HCT116 (cell line): ENCODE data around the gene RNF146. TPM values are rescaled to one million over a fixed set of nuclear protein-coding genes. Genes with fewer than 3 reads are reported as not detected.

Experiments
- ATAC-seq: fragments of 200-7000 bp; cut with Tn5 transposase; 2 replicates; pipeline ENCODE4 v1.9.1; 2020; ENCODE audit warnings: mild to moderate bottlenecking, moderate library complexity
- BruUV-seq: library from RNA; stranded (reverse); fragments of 400-500 nt; replicated peaks from 2 replicates; lab custom pipeline; 2021; lab: Mats Ljungman, UMichigan
- CTCF ChIA-PET: fragments of 300-600 bp; sonication (Branson Sonifier 250); formaldehyde crosslinking; loops from one replicate; lab custom pipeline; 2021; ENCODE audit warnings: antibody characterized with exemption; lab: Charles Lee
- POLR2A ChIA-PET: fragments of 300-600, 350-600 bp; sonication (Branson Sonifier 250); formaldehyde crosslinking; loops from one replicate; lab custom pipeline; 2021; ENCODE audit warnings: antibody characterized with exemption; lab: Charles Lee
- RAD21 ChIA-PET, 2 experiments: fragments of 300-600 bp; sonication (Branson Sonifier 250); formaldehyde crosslinking; loops; one replicate each; lab custom pipeline; 2023; ENCODE audit warnings: low total read pairs in 2 of 2; ENCODE audit not compliant: uncharacterized antibody in 2 of 2, unreplicated experiment in 2 of 2, low non-redundant PET in 1 of 2; lab: Charles Lee
- DNase-seq: peaks from one replicate; pipeline ENCODE4 v3.0.0-alpha.2; 2010; ENCODE audit warnings: low read depth, low spot score
- H2AFZ ChIP-seq: fragments of 200-600 bp; shearing (Covaris generic), sonication (generic); 2 replicates; pipeline ENCODE4 v1.6.1; 2017; ENCODE audit warnings: low read depth, mixed run types, mixed read lengths, antibody characterized with exemption, low read length; ENCODE audit not compliant: poor library complexity, severe bottlenecking
- H3K27ac ChIP-seq: 2 replicates; pipeline ENCODE4 v1.5.1; 2012; ENCODE audit warnings: low read depth, low read length
- H3K27me3 ChIP-seq: fragments of 200-600 bp; sonication (generic); 2 replicates; pipeline ENCODE4 v1.6.1; 2016; ENCODE audit warnings: mixed run types, low read length, mixed read lengths; ENCODE audit not compliant: insufficient read depth
- H3K36me3 ChIP-seq, 2 experiments: fragments of 200-500 bp in 1 of 2; fragments of 200-600 bp in 1 of 2; sonication (Bioruptor generic) in 1 of 2; sonication (generic) in 1 of 2; 2 replicates each; pipeline versions ENCODE4 v1.5.1 to v1.6.1; 2014 to 2016; ENCODE audit warnings: low read length in 2 of 2, inconsistent platforms in 1 of 2, mixed read lengths in 1 of 2, mixed run types in 1 of 2; ENCODE audit not compliant: insufficient read depth in 2 of 2, control insufficient read depth in 1 of 2
- H3K4me1 ChIP-seq, 2 experiments: fragments of 200-600 bp in 1 of 2; sonication (generic) in 1 of 2; 2 replicates each; pipeline versions ENCODE4 v1.5.1 to v1.6.1; 2012 to 2017; ENCODE audit warnings: low read length in 2 of 2, inconsistent platforms in 1 of 2, mild to moderate bottlenecking in 1 of 2, mixed read lengths in 1 of 2, mixed run types in 1 of 2, moderate library complexity in 1 of 2; ENCODE audit not compliant: insufficient read depth in 2 of 2, control insufficient read depth in 1 of 2
- H3K4me2 ChIP-seq: fragments of 200-600 bp; sonication (generic); 2 replicates; pipeline ENCODE4 v1.6.1; 2017; ENCODE audit warnings: mixed run types, low read length, mixed read lengths
- H3K4me3 ChIP-seq, 2 experiments: fragments of 200-600 bp in 1 of 2; sonication (generic) in 1 of 2; replicated peaks in 1 of 2; 2 replicates each; pipeline ENCODE4 v1.5.1; 2011 to 2016; ENCODE audit warnings: low read length in 2 of 2, control low read depth in 1 of 2, low read depth in 1 of 2, mild to moderate bottlenecking in 1 of 2, mixed read lengths in 1 of 2, mixed run types in 1 of 2
- H3K79me2 ChIP-seq: fragments of 200-600 bp; sonication (generic); 2 replicates; pipeline ENCODE4 v1.6.1; 2017; ENCODE audit warnings: mild to moderate bottlenecking, mixed run types, low read length, moderate library complexity, mixed read lengths; ENCODE audit not compliant: insufficient read depth
- H3K9ac ChIP-seq: fragments of 200-600 bp; sonication (generic); 2 replicates; pipeline ENCODE4 v1.6.1; 2016; ENCODE audit warnings: low read length, mixed read lengths
- H3K9me2 ChIP-seq: fragments of 200-600 bp; sonication (generic), shearing (Covaris generic); 2 replicates; pipeline ENCODE4 v1.6.1; 2017; ENCODE audit warnings: mixed run types, mild to moderate bottlenecking, moderate library complexity; ENCODE audit not compliant: insufficient read depth
- H3K9me3 ChIP-seq, 2 experiments: fragments of 200-500 bp in 1 of 2; fragments of 200-600 bp in 1 of 2; sonication (Bioruptor generic) in 1 of 2; sonication (generic) in 1 of 2; 2 replicates each; pipeline ENCODE4 v1.6.1; 2014 to 2017; ENCODE audit warnings: low read length in 2 of 2, mixed read lengths in 2 of 2, inconsistent platforms in 1 of 2, low read depth in 1 of 2, mild to moderate bottlenecking in 1 of 2, mixed run types in 1 of 2, moderate library complexity in 1 of 2; ENCODE audit not compliant: control insufficient read depth in 1 of 2, insufficient read depth in 1 of 2
- H4K20me1 ChIP-seq: fragments of 200-600 bp; sonication (generic), shearing (Covaris generic); 2 replicates; pipeline ENCODE4 v1.6.1; 2017; ENCODE audit warnings: mixed run types, mild to moderate bottlenecking, moderate library complexity; ENCODE audit not compliant: insufficient read depth
- ATF3 ChIP-seq: IDR thresholded peaks from 2 replicates; pipeline ENCODE4 v1.6.1; 2012
- CBX3 ChIP-seq: IDR thresholded peaks from 2 replicates; pipeline ENCODE4 v1.6.1; 2012; ENCODE audit warnings: low read depth
- CEBPB ChIP-seq: IDR thresholded peaks from 2 replicates; pipeline ENCODE4 v1.6.1; 2012; ENCODE audit warnings: low read depth
- EGR1 ChIP-seq: IDR thresholded peaks from 2 replicates; pipeline ENCODE4 v1.6.1; 2012; ENCODE audit warnings: low read depth
- ELF1 ChIP-seq: IDR thresholded peaks from 2 replicates; pipeline ENCODE4 v1.6.1; 2012; ENCODE audit warnings: low read depth, borderline replicate concordance
- EZH2 ChIP-seq: fragments of 200-600 bp; sonication (generic); IDR thresholded peaks from 2 replicates; pipeline ENCODE4 v1.6.1; 2017; ENCODE audit warnings: antibody characterized with exemption, mixed run types
- EZH2phosphoT487 ChIP-seq: fragments of 200-600 bp; IDR thresholded peaks from 2 replicates; pipeline ENCODE4 v1.6.1; 2018; ENCODE audit warnings: antibody characterized with exemption, borderline replicate concordance
- FOSL1 ChIP-seq: IDR thresholded peaks from 2 replicates; pipeline ENCODE4 v1.6.1; 2012; ENCODE audit warnings: low read depth
- MAX ChIP-seq: IDR thresholded peaks from 2 replicates; pipeline ENCODE4 v1.6.1; 2012
- POLR2A ChIP-seq: IDR thresholded peaks from 2 replicates; pipeline ENCODE4 v1.7.0; 2011; ENCODE audit warnings: borderline replicate concordance; ENCODE audit not compliant: insufficient read depth, insufficient read length; ENCODE audit errors: extremely low read depth
- POLR2AphosphoS5 ChIP-seq: IDR thresholded peaks from 2 replicates; pipeline ENCODE4 v1.6.1; 2011; ENCODE audit warnings: mild to moderate bottlenecking, low read depth, low read length, moderate library complexity
- RAD21 ChIP-seq: IDR thresholded peaks from 2 replicates; pipeline ENCODE4 v1.6.1; 2012; ENCODE audit warnings: low read depth, mild to moderate bottlenecking
- REST ChIP-seq: IDR thresholded peaks from 2 replicates; pipeline ENCODE4 v1.6.1; 2012; ENCODE audit warnings: low read depth
- SP1 ChIP-seq: IDR thresholded peaks from 2 replicates; pipeline ENCODE4 v1.6.1; 2012; ENCODE audit warnings: low read depth
- SRF ChIP-seq: IDR thresholded peaks from 2 replicates; pipeline ENCODE4 v1.6.1; 2012; ENCODE audit warnings: low read depth
- TCF7L2 ChIP-seq: IDR thresholded peaks from 2 replicates; pipeline ENCODE4 v1.7.0; 2011; ENCODE audit warnings: borderline replicate concordance, inconsistent platforms; ENCODE audit not compliant: insufficient read depth, insufficient read length; ENCODE audit errors: extremely low read depth
- ZFX ChIP-seq: fragments of 450-650 bp; IDR thresholded peaks from 2 replicates; pipeline ENCODE4 v1.6.1; 2017
- ZNF274 ChIP-seq: fragments of 200-500 bp; sonication (Bioruptor generic); IDR thresholded peaks from 2 replicates; pipeline ENCODE4 v1.6.1; 2014; ENCODE audit warnings: mild to moderate bottlenecking, low read depth, low read length, inconsistent platforms
- intact Hi-C: fragments of 100-400 bp; cut with micrococcal nuclease; formaldehyde crosslinking; loops from 2 replicates; pipeline ENCODE4 v1.10.0; 2022
- total RNA-seq: library from RNA; stranded (reverse); gene quantifications from one replicate; pipeline ENCODE4 v1.2.1, GENCODE V29; 2021; ENCODE audit not compliant: unreplicated experiment

The RNF146 gene
- total RNA-seq, 1 experiment from 2014 or later: 17.6 TPM

GRCh38 chr6:127291495-127291894, 24.8 kb downstream of the RNF146 start:
- peaks cover 0 to 11% of the 10 kb centered on the region in 2 experiments for H3K36me3 ChIP-seq

GRCh38 chr6:127297502-127298070, 30.9 kb downstream of the RNF146 start:
- ChIA-PET RAD21 (no interaction called here), CTCF (no interaction called here), POLR2A (no interaction called here)
- Histone ChIP-seq H3K79me2 (peaks cover 23% of the 10 kb centered on the region), H3K4me1 (no peaks in the 10 kb centered on the region), H3K4me3 (no peak overlapping the region), H3K27ac (no peak overlapping the region), H3K36me3 (no peaks in the 10 kb centered on the region; a peak in 1 of 4 replicates), H3K9me2 (no peaks in the 10 kb centered on the region), H3K9me3 (no peaks in the 10 kb centered on the region), H2AFZ (no peak overlapping the region), H3K27me3 (no peaks in the 10 kb centered on the region), H3K9ac (no peak overlapping the region), H4K20me1 (0 out of 2 replicates have a peak, but pooled peaks cover 3% of the 10 kb centered on the region), H3K4me2 (no peak overlapping the region)
- no TSS peak for BruUV-seq
- ATAC-seq (no peak), DNase-seq (no peak)
- TF ChIP-seq TCF7L2 (no peak), SRF (no peak), EZH2phosphoT487 (no peak), MAX (no peak), CEBPB (no peak), ELF1 (no peak), ZFX (no peak), SP1 (no peak), RAD21 (no peak), ZNF274 (no peak), ATF3 (no peak), EGR1 (no peak), POLR2AphosphoS5 (no peak), REST (no peak), FOSL1 (no peak), POLR2A (no peak), CBX3 (no peak), EZH2 (no peak)
- intact Hi-C loops: no loop called here

More at GRCh38 chr6:127291495-127291894, 24.8 kb downstream of the RNF146 start:
- H3K9ac ChIP-seq: no peak overlapping the region
- no peaks in the 10 kb centered on the region for H3K4me1 ChIP-seq
- no peaks in the 10 kb centered on the region for H3K79me2 ChIP-seq
- CTCF ChIA-PET: interaction anchor here (1.0 to 1.4 kb wide), 2 partner anchors 13 to 25 kb away, joined by 4 to 5 read pairs; partner anchors contain the start of gene RNF146
- no TSS peak for BruUV-seq
- no peaks in the 10 kb centered on the region for H3K9me2 ChIP-seq
- no peaks in the 10 kb centered on the region for H4K20me1 ChIP-seq
- RAD21 ChIA-PET: no interaction called here
- POLR2A ChIA-PET: no interaction called here
- intact Hi-C loops: no loop called here
- no peak overlapping the region for H3K27ac ChIP-seq
- H3K27me3 ChIP-seq: no peaks in the 10 kb centered on the region
- DNase-seq (no peak), ATAC-seq (no peak)
- no peaks in the 10 kb centered on the region for H3K9me3 ChIP-seq
- no peak overlapping the region for H2AFZ ChIP-seq
- no peak overlapping the region for H3K4me3 ChIP-seq
- TF ChIP-seq TCF7L2: no peak
- H3K4me2 ChIP-seq: no peak overlapping the region
